Type B pancreatic cell (in vitro differentiated cells): ENCODE results near the gene TFE3. TPM values are rescaled to one million over a fixed set of nuclear protein-coding genes. Genes with fewer than 3 reads are reported as not detected.

Experiments used
- DNase-seq: peaks from one replicate; pipeline ENCODE4 v3.0.0; 2021; ENCODE audit warnings: mixed read lengths; ENCODE audit not compliant: unreplicated experiment; ENCODE audit errors: extremely low spot score
- H3K27ac Mint-ChIP-seq: 2 replicates; pipeline ENCODE4 v1.8.0; 2021; ENCODE audit warnings: mild to moderate bottlenecking, mixed read lengths
- H3K27me3 Mint-ChIP-seq: 2 replicates; pipeline ENCODE4 v1.8.0; 2021; ENCODE audit warnings: mixed read lengths
- H3K36me3 Mint-ChIP-seq: 2 replicates; pipeline ENCODE4 v1.8.0; 2021; ENCODE audit warnings: mixed read lengths
- H3K4me1 Mint-ChIP-seq: one replicate; pipeline ENCODE4 v1.8.0; 2021; ENCODE audit warnings: mixed read lengths; ENCODE audit not compliant: unreplicated experiment
- H3K4me3 Mint-ChIP-seq: 2 replicates; pipeline ENCODE4 v1.8.0; 2021; ENCODE audit warnings: mild to moderate bottlenecking, mixed read lengths
- H3K9me3 Mint-ChIP-seq: 2 replicates; pipeline ENCODE4 v1.8.0; 2021; ENCODE audit warnings: mixed read lengths
- total RNA-seq: library from RNA; stranded (reverse); gene quantifications from 2 replicates; pipeline ENCODE4 v1.2.1, GENCODE V29; 2021; ENCODE audit warnings: low replicate concordance
- TF ChIP-seq, protein P1 (sequence below): fragments of 200-600 bp; sonication (generic); conservative IDR thresholded peaks from 2 replicates; pipeline ENCODE4 v1.5.0; 2021; ENCODE audit warnings: antibody characterized with exemption, mild to moderate bottlenecking

The TFE3 gene
- total RNA-seq, 1 donor from 2014 or later, result 29.6 TPM

DNA sequence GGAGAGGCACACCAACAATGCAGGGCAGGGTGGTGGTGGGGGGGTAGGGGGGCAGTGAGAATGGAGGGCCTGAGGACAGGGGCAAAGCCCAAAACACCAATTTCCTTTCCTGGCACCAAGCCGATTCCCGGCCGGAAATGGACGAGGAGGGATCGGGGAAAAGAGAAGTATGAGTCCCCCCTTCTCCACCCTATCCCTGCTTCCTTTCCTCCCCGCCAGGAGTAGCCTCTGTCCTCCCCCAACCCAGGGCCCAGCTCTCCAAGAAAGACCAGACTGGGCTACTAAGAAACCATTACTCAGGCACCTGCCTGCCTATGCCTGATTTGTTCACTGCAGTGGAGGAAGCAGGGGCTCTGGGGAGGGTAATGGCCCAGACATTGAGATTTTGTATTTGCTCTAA is 16.0 kb upstream of the TFE3 start:
- H3K36me3 Mint-ChIP-seq, result peaks cover 7% of the 10 kb centered on the region
- DNase-seq, result no peak
- TF ChIP-seq, protein P1, sequence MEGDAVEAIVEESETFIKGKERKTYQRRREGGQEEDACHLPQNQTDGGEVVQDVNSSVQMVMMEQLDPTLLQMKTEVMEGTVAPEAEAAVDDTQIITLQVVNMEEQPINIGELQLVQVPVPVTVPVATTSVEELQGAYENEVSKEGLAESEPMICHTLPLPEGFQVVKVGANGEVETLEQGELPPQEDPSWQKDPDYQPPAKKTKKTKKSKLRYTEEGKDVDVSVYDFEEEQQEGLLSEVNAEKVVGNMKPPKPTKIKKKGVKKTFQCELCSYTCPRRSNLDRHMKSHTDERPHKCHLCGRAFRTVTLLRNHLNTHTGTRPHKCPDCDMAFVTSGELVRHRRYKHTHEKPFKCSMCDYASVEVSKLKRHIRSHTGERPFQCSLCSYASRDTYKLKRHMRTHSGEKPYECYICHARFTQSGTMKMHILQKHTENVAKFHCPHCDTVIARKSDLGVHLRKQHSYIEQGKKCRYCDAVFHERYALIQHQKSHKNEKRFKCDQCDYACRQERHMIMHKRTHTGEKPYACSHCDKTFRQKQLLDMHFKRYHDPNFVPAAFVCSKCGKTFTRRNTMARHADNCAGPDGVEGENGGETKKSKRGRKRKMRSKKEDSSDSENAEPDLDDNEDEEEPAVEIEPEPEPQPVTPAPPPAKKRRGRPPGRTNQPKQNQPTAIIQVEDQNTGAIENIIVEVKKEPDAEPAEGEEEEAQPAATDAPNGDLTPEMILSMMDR, result no peak
- H3K9me3 Mint-ChIP-seq, result peaks cover 3% of the 10 kb centered on the region
- H3K27me3 Mint-ChIP-seq, result no peaks in the 10 kb centered on the region
- H3K27ac Mint-ChIP-seq, result peak overlapping the region; percentile 93
- H3K4me3 Mint-ChIP-seq, result peak overlapping the region; percentile 89
- peaks cover 12% of the 10 kb centered on the region for H3K4me1 Mint-ChIP-seq

DNA sequence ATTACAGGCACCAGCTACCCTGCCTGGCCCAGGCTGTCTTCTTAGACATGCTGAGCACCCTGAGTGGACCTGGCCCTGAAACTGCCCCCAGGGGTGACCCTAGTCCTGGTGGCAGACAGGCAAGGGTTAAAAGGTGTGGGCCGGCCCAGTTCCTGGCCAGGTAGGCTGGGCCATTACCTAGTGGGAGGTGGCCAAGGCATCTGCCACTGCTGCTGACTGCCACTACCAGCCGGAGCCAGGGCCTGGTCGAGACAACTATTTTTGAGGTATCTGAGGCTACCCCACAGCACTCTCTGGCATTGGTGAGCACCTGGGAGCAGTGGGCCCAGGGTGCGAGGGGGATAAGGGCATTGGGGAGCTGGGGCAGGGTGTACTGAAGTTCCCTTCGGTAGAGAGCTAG is 15.6 kb upstream of the TFE3 start, which contains the start of gene CCDC120:
Gene CCDC120 (plus strand): TSS at position 206 of the 400 bp plus-strand sequence. CDS start 3,043 bp downstream, outside the sequence.
- Mint-ChIP-seq H3K36me3 (peaks cover 9% of the 10 kb centered on the region), H3K4me3 (peak within 1 kb of the TSS; percentile 89), H3K27ac (peak within 1 kb of the TSS; percentile 93), H3K27me3 (no peaks in the 10 kb centered on the region), H3K9me3 (peaks cover 6% of the 10 kb centered on the region), H3K4me1 (peaks cover 16% of the 10 kb centered on the region)
- no peak for DNase-seq
- TF ChIP-seq, protein P1, result no peak

DNA sequence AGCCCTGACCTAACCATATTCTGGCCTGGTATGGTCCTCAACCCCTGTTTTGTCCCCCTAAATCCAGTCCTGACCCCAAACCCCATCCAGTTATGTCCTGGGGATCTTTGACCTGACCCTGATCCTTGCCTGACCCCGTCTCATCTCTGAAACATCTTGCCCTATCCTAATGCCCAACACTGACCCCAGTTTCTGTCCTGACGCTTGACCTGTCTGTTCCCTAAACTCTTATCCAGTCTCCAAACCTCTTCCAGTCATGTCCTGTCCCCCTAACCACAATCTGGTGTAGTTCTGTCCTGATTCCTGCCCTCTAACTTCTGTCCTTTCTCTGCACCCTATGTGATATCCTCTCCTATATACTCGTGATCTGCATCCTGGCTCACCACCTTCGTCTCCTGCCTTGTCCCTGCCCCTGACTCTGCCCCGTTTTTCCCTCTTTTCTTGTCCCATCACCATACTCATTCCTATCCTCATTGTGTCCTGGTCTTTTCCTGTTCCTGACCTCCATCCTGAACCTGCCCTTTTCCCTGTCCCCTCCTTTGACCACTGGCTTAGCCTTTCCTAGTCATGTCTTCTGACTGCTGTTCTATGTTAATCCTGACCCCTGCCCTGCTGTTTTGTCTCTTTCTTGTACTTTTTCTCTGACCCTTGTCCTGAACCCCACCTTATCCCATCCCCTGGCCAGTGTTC is 11.1 kb upstream of the TFE3 start:
- TF ChIP-seq, protein P1, result no peak
- H3K27me3 Mint-ChIP-seq, result no peaks in the 10 kb centered on the region
- peaks cover 16% of the 10 kb centered on the region for H3K4me1 Mint-ChIP-seq
- peaks cover 6% of the 10 kb centered on the region for H3K9me3 Mint-ChIP-seq
- no peak for DNase-seq
- peak overlapping the region; percentile 83 for H3K27ac Mint-ChIP-seq
- peaks cover 6% of the 10 kb centered on the region for H3K36me3 Mint-ChIP-seq
- H3K4me3 Mint-ChIP-seq, result peak overlapping the region; percentile 91

DNA sequence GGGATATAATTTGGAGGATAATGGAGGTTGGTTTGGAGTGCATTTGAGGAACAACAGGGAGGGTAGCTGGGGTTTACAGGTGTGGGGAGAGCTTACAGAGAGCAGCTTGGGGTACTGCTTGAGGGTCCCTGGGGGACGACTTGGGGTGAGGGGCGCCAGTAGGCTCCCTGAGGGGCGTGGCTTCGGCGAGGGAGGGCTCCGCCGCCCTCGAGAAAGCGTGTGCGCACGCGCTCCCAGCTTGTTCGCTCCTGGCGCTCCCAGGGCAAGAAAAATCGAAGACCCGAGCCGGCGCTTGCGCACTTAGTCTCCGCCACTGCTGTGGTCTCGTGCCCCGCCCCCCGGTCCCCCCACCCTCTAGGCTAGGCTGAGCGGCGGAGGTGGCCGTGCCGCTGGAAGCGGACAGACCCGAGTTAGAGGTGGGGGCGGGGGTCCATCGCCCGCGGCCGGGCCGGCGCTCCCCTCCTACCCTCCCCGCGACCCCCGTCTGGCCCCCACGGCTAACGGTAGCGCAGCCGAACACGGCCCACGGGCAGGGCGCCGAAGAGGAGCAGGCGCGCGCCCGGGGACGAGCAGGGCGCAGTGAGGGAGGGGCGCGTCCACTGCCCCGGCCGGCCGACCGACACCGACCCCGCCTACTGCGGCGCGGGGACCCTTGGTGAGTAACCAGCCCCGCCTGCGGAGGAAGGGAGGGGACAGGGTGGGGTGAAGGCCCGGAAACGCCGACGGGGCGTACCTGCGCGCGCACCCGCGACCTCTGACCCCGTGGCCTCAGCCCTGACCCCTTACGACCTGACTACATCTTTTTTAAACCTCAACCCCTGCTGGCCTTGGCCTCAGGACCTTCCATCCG is 10.3 kb upstream of the TFE3 start:
- DNase-seq, result peak; percentile 78

DNA sequence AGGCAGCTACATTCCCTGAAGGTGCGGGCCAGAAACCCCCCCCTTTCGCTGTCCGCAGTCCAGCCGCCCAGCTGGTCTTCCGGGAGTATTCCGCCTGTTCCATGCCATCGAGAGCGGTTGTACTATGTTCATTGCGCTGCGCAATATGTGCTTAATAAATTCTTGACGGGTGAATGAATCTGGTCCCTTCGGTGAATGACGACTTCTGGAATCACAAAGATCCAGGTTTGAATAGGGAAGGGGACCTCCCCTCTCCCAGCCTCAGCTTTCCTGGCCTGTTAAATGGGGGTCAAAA is 777 bp upstream of the TFE3 start:
- no peaks in the 10 kb centered on the region for H3K9me3 Mint-ChIP-seq
- H3K27me3 Mint-ChIP-seq, result no peaks in the 10 kb centered on the region
- DNase-seq, result no peak
- H3K36me3 Mint-ChIP-seq, result peaks cover 3% of the 10 kb centered on the region
- peak overlapping the region; percentile 99 for H3K27ac Mint-ChIP-seq
- peak overlapping the region; percentile 88 for H3K4me3 Mint-ChIP-seq
- H3K4me1 Mint-ChIP-seq, result peaks cover 13% of the 10 kb centered on the region
- TF ChIP-seq, protein P1, result no peak

More for the DNA sequence above, 10.3 kb upstream of the TFE3 start:
- Mint-ChIP-seq H3K9me3 (peaks cover 6% of the 10 kb centered on the region), H3K27me3 (no peaks in the 10 kb centered on the region), H3K36me3 (peaks cover 6% of the 10 kb centered on the region), H3K4me1 (peaks cover 16% of the 10 kb centered on the region), H3K27ac (peak overlapping the region; percentile 83), H3K4me3 (peak overlapping the region; percentile 91)
- TF ChIP-seq, protein P1, result no peak
